ENCODE results near the gene PEBP1. TPM values are rescaled to one million over a fixed set of nuclear protein-coding genes. Genes with fewer than 3 reads are reported as not detected.

Gene PEBP1
- total and polyA plus RNA-seq, 2 of the 8 experiments (the other 6 are each of a cell fraction or from before 2014, with no cell fraction given), result 444 to 622 TPM

DNA sequence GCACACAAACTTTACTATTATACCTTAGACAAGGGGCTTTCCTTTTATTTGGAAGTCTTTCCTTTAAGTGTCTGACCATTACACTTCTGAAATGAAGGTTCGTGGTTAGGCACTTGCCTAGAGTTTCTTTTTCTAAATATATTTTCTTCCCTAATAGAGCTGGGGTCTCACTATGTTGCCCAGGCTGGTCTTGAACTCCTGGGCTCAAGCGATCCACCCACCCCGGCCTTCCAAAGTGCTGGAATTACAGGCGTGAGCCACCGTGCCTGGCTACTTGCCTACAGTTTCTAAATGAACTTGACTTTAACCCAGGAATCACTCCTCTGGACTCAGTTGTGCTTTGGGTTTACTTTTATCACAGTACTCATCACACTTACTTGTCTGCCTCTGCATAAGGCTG, 57.6 kb downstream of the PEBP1 start (continued):
- TF ChIP-seq RNF2 (IDR thresholded peaks at IDR 0.05; ENCODE audit: borderline replicate concordance, low read depth, low read length, missing control alignments, poor library complexity, severe bottlenecking) (no peak), RBBP5 (IDR thresholded peaks at IDR 0.05; ENCODE audit: borderline replicate concordance, low read depth, low read length) (no peak), KDM5A (IDR thresholded peaks at IDR 0.05; ENCODE audit: low read length) (no peak), YY1 (IDR thresholded peaks at IDR 0.05; ENCODE audit: low read depth, low read length) (no peak)
